GM21447 (cell line): Measurements from ENCODE around the gene ETV7.
"Not testable (repeated sequence)": the region's sequence is repeated elsewhere in the genome, so short reads cannot be mapped to it uniquely, and the experiment has no call there.

Experiments
- ATAC-seq: cut with Tn5 transposase; IDR thresholded peaks from one replicate; pipeline ENCODE4 v1.9.1; 2021; ENCODE audit not compliant: unreplicated experiment

ETV7 gene

GRCh38 chr6:36343109-36343680, 44.3 kb downstream of the ETV7 start:
- no peak for ATAC-seq

- no peak for ATAC-seq
Observed at GRCh38 chr6:36340618-36341454, 46.6 kb downstream of the ETV7 start.

- ATAC-seq, result no peak
Observed at GRCh38 chr6:36340306-36340617, 47.2 kb downstream of the ETV7 start.

- no peak for ATAC-seq
Observed at GRCh38 chr6:36339146-36339545, 48.3 kb downstream of the ETV7 start.

GRCh38 chr6:36338223-36338622, 49.2 kb downstream of the ETV7 start:
- ATAC-seq, result not testable (repeated sequence)

- ATAC-seq, result no peak
Observed at GRCh38 chr6:36337814-36338213, 49.7 kb downstream of the ETV7 start.

- ATAC-seq, result no peak
Observed at GRCh38 chr6:36336779-36337241, 50.7 kb downstream of the ETV7 start, which contains the start of gene BNIP5. TSS of gene BNIP5 (minus strand) at chr6:36336888. CDS start at chr6:36330690, 6,198 bp downstream.

- ATAC-seq, result no peak
Observed at GRCh38 chr6:36336208-36336710, 51.2 kb downstream of the ETV7 start.

GRCh38 chr6:36335465-36336207, 51.8 kb downstream of the ETV7 start:
- no peak for ATAC-seq

GRCh38 chr6:36334832-36335459, 52.5 kb downstream of the ETV7 start:
- no peak for ATAC-seq

- no peak for ATAC-seq
Observed at GRCh38 chr6:36333931-36334725, 53.3 kb downstream of the ETV7 start.

GRCh38 chr6:36333171-36333895, 54.1 kb downstream of the ETV7 start:
- ATAC-seq, result no peak

- ATAC-seq, result no peak
Observed at GRCh38 chr6:36331381-36331780, 56.1 kb downstream of the ETV7 start.

- no peak for ATAC-seq
Observed at GRCh38 chr6:36330366-36330765, 57.1 kb downstream of the ETV7 start.

- no peak for ATAC-seq
Observed at GRCh38 chr6:36329798-36330291, 57.6 kb downstream of the ETV7 start.

GRCh38 chr6:36328600-36328999, 58.9 kb downstream of the ETV7 start:
- no peak for ATAC-seq

- no peak for ATAC-seq
Observed at GRCh38 chr6:36327919-36328236, 59.6 kb downstream of the ETV7 start.

GRCh38 chr6:36327226-36327918, 60.1 kb downstream of the ETV7 start:
- ATAC-seq, result no peak

- ATAC-seq, result no peak
Observed at GRCh38 chr6:36326356-36326995, 61.0 kb downstream of the ETV7 start.
